H9 (cell line): ENCODE measurements around the gene ATXN7. TPM values are rescaled to one million over a fixed set of nuclear protein-coding genes. Genes with fewer than 3 reads are reported as not detected.

Experiments used
- DNase-seq: peaks from one replicate; pipeline ENCODE4 v3.0.0-alpha.2; 2017
- H2AFZ ChIP-seq: one replicate; pipeline ENCODE4 v1.6.1; 2013; ENCODE audit warnings: mild to moderate bottlenecking, low read length, control low read depth, moderate library complexity
- H2AK5ac ChIP-seq: 2 replicates; pipeline ENCODE4 v1.6.1; 2013; ENCODE audit warnings: low read length, control low read depth, mixed read lengths; ENCODE audit not compliant: insufficient read length
- H2BK120ac ChIP-seq: one replicate; pipeline ENCODE4 v1.6.1; 2013; ENCODE audit warnings: low read depth, mild to moderate bottlenecking, low read length, control low read depth, inconsistent platforms; ENCODE audit not compliant: poor library complexity, severe bottlenecking
- H2BK12ac ChIP-seq: 2 replicates; pipeline ENCODE4 v1.6.1; 2013; ENCODE audit warnings: low read length, control low read depth, mixed read lengths, low read depth; ENCODE audit not compliant: insufficient read length
- H2BK15ac ChIP-seq: 2 replicates; pipeline ENCODE4 v1.6.1; 2013; ENCODE audit warnings: low read depth, low read length, control low read depth
- H2BK20ac ChIP-seq: one replicate; pipeline ENCODE4 v1.6.1; 2013; ENCODE audit warnings: low read depth, mild to moderate bottlenecking, low read length, control low read depth, inconsistent platforms; ENCODE audit not compliant: poor library complexity, severe bottlenecking
- H2BK5ac ChIP-seq: 2 replicates; pipeline ENCODE4 v1.6.1; 2013; ENCODE audit warnings: low read length, control low read depth, mixed read lengths; ENCODE audit not compliant: insufficient read length
- H3K14ac ChIP-seq: 2 replicates; pipeline ENCODE4 v1.6.1; 2013; ENCODE audit warnings: low read length, control low read depth; ENCODE audit not compliant: insufficient read depth
- H3K18ac ChIP-seq: 2 replicates; pipeline ENCODE4 v1.6.1; 2013; ENCODE audit warnings: low read depth, mild to moderate bottlenecking, mixed read lengths, low read length, control low read depth; ENCODE audit not compliant: insufficient read length
- H3K23ac ChIP-seq: 2 replicates; pipeline ENCODE4 v1.6.1; 2013; ENCODE audit warnings: low read length, control low read depth, mixed read lengths, low read depth; ENCODE audit not compliant: insufficient read length
- H3K23me2 ChIP-seq: 2 replicates; pipeline ENCODE4 v1.6.1; 2013; ENCODE audit warnings: low read depth, mild to moderate bottlenecking, mixed read lengths, low read length, control low read depth; ENCODE audit not compliant: insufficient read length, poor library complexity, severe bottlenecking
- H3K27ac ChIP-seq: 2 replicates; pipeline ENCODE4 v1.5.1; 2013; ENCODE audit warnings: low read length, control low read depth, mixed read lengths, low read depth; ENCODE audit not compliant: insufficient read length
- H3K27me3 ChIP-seq: 2 replicates; pipeline ENCODE4 v1.6.1; 2013; ENCODE audit warnings: low read length, control low read depth, inconsistent platforms; ENCODE audit not compliant: insufficient read depth
- H3K4ac ChIP-seq: 2 replicates; pipeline ENCODE4 v1.6.1; 2013; ENCODE audit warnings: low read depth, mild to moderate bottlenecking, control low read depth, inconsistent platforms, low read length, moderate library complexity
- H3K4me1 ChIP-seq: 2 replicates; pipeline ENCODE4 v1.6.1; 2013; ENCODE audit warnings: low read length, control low read depth, inconsistent platforms; ENCODE audit not compliant: insufficient read depth
- H3K4me2 ChIP-seq: 2 replicates; pipeline ENCODE4 v1.6.1; 2013; ENCODE audit warnings: low read length, control low read depth, mixed read lengths; ENCODE audit not compliant: insufficient read length, insufficient read depth
- H3K56ac ChIP-seq: 2 replicates; pipeline ENCODE4 v1.6.1; 2013; ENCODE audit warnings: low read depth, mild to moderate bottlenecking, mixed read lengths, low read length, control low read depth; ENCODE audit not compliant: insufficient read length
- H3K79me1 ChIP-seq: 2 replicates; pipeline ENCODE4 v1.6.1; 2013; ENCODE audit warnings: low read depth, mild to moderate bottlenecking, moderate library complexity, low read length, control low read depth, inconsistent platforms; ENCODE audit not compliant: insufficient read depth, poor library complexity, severe bottlenecking
- H3K79me2 ChIP-seq: 2 replicates; pipeline ENCODE4 v1.6.1; 2013; ENCODE audit warnings: low read length, control low read depth, inconsistent platforms; ENCODE audit not compliant: insufficient read depth
- H3K9ac ChIP-seq: 2 replicates; pipeline ENCODE4 v1.6.1; 2013; ENCODE audit warnings: low read length, control low read depth, mixed read lengths; ENCODE audit not compliant: insufficient read length; ENCODE audit errors: extremely low read depth
- H3K9me3 ChIP-seq: one replicate; pipeline ENCODE4 v1.6.1; 2013; ENCODE audit warnings: low read depth, low read length, inconsistent platforms; ENCODE audit not compliant: control insufficient read depth
- H3T11ph ChIP-seq: one replicate; pipeline ENCODE4 v1.6.1; 2013; ENCODE audit warnings: mild to moderate bottlenecking, low read length, control low read depth, inconsistent platforms
- H4K20me1 ChIP-seq: one replicate; pipeline ENCODE4 v1.6.1; 2013; ENCODE audit not compliant: control insufficient read depth, insufficient read length, insufficient read depth
- H4K5ac ChIP-seq: 2 replicates; pipeline ENCODE4 v1.6.1; 2013; ENCODE audit warnings: low read depth, mild to moderate bottlenecking, mixed read lengths, low read length, control low read depth; ENCODE audit not compliant: insufficient read length
- H4K8ac ChIP-seq: replicated peaks from 2 replicates; pipeline ENCODE4 v1.6.1; 2013; ENCODE audit warnings: low read length, control low read depth, mixed read lengths, low read depth; ENCODE audit not compliant: insufficient read length
- H4K91ac ChIP-seq: 2 replicates; pipeline ENCODE4 v1.6.1; 2013; ENCODE audit warnings: low read depth, mild to moderate bottlenecking, moderate library complexity, mixed read lengths, low read length, control low read depth; ENCODE audit not compliant: insufficient read length
- H3K27ac Mint-ChIP-seq, 3 experiments: 2 replicates in 2 of 3; 3 replicates in 1 of 3; pipeline ENCODE4 v1.8.0; 2020 to 2021; ENCODE audit warnings: mixed read lengths in 3 of 3, mild to moderate bottlenecking in 1 of 3, moderate library complexity in 1 of 3
- H3K27me3 Mint-ChIP-seq: 2 replicates; pipeline ENCODE4 v1.8.0; 2021; ENCODE audit warnings: low read depth, mild to moderate bottlenecking, moderate library complexity, mixed read lengths
- H3K36me3 Mint-ChIP-seq, 3 experiments: 2 replicates in 2 of 3; 3 replicates in 1 of 3; pipeline ENCODE4 v1.8.0; 2020 to 2021; ENCODE audit warnings: low read depth in 3 of 3, mixed read lengths in 3 of 3; ENCODE audit not compliant: insufficient read depth in 1 of 3
- H3K4me1 Mint-ChIP-seq, 2 experiments: 2 replicates each; pipeline ENCODE4 v1.8.0; 2020; ENCODE audit warnings: mixed read lengths in 2 of 2
- H3K4me3 Mint-ChIP-seq, 2 experiments: 2 replicates in 1 of 2; 3 replicates in 1 of 2; pipeline ENCODE4 v1.8.0; 2020 to 2021; ENCODE audit warnings: mild to moderate bottlenecking in 2 of 2, mixed read lengths in 2 of 2, moderate library complexity in 1 of 2
- H3K9me3 Mint-ChIP-seq, 2 experiments: 2 replicates in 1 of 2; 3 replicates in 1 of 2; pipeline ENCODE4 v1.8.0; 2020; ENCODE audit warnings: mild to moderate bottlenecking in 2 of 2, mixed read lengths in 2 of 2, moderate library complexity in 1 of 2
- WGBS: extraction: QIAGEN DNeasy Blood & Tissue Kit; methylation state at CpG from one replicate; pipeline ENCODE4 v1.1.7; 2013; ENCODE audit warnings: missing lambda C conversion rate, low lambda C conversion rate, mixed read lengths; ENCODE audit not compliant: insufficient read length; ENCODE audit errors: extremely low coverage; 5-methylcytosine and 5-hydroxymethylcytosine counted together
- total RNA-seq: library from RNA; stranded (reverse); gene quantifications from 2 replicates; pipeline ENCODE4 v1.2.1, GENCODE V29; 2021
- TF ChIP-seq, protein P1 (sequence below): fragments of 200-600 bp; sonication (generic); conservative IDR thresholded peaks from 3 replicates; pipeline ENCODE4 v1.8.0; 2021; ENCODE audit warnings: antibody characterized with exemption, mild to moderate bottlenecking

ATXN7 gene
- total RNA-seq, 1 experiment from 2014 or later: 21.5 TPM

DNA sequence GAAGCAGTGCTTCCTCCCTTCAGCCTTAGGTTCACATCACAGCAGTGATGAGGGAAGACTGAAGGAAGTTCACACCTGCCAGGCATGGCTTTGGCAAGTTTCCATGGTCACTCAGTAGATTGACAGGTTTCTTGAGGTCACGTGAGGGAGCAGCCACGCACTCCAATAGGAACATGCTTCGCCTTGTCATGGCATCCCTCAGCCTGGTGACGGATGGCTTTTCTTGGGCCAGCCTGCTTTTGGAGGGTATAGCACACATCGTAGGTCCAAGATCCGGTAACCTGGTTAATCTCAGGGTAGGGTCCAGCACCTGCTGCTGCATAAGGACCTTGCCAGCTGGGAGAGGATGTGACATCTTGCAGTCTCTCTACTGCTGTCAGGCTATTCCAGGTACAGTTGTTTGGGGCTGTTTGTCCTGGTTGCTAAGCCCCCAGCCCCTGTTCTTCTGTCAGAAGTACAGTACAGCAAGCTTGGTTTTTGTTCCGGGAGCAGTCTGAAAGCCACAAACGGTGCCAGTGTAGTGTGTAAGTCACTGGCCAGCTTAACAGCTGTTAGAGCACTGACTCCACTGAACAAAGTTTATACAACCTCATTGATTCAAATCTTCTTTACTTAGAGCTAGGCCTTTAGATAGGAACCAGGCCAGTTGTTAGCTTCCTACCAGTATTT, 117.3 kb downstream of the ATXN7 start:
- Histone ChIP-seq H2AK5ac (no peak overlapping the region), H3K4me2 (no peak overlapping the region), H3K79me2 (no peaks in the 10 kb centered on the region), H3K23ac (no peak overlapping the region), H3K18ac (no peak overlapping the region), H2AFZ (no peak overlapping the region), H4K20me1 (no peaks in the 10 kb centered on the region), H3K9ac (no peak overlapping the region), H3K4me1 (no peaks in the 10 kb centered on the region), H2BK120ac (no peak overlapping the region), H4K91ac (no peak overlapping the region), H3T11ph (no peak overlapping the region), H4K5ac (no peak overlapping the region), H2BK5ac (no peak overlapping the region), H3K56ac (no peak overlapping the region), H2BK20ac (no peak overlapping the region), H3K14ac (no peak overlapping the region), H3K27me3 (no peaks in the 10 kb centered on the region), H3K23me2 (no peaks in the 10 kb centered on the region), H3K9me3 (no peaks in the 10 kb centered on the region), H3K79me1 (no peaks in the 10 kb centered on the region), H2BK12ac (no peak overlapping the region), H3K27ac (no peak overlapping the region), H2BK15ac (no peak overlapping the region), H4K8ac (no peak overlapping the region), H3K4ac (no peak overlapping the region)
- no peak overlapping the region for H3K27ac Mint-ChIP-seq
- TF ChIP-seq, protein P1, sequence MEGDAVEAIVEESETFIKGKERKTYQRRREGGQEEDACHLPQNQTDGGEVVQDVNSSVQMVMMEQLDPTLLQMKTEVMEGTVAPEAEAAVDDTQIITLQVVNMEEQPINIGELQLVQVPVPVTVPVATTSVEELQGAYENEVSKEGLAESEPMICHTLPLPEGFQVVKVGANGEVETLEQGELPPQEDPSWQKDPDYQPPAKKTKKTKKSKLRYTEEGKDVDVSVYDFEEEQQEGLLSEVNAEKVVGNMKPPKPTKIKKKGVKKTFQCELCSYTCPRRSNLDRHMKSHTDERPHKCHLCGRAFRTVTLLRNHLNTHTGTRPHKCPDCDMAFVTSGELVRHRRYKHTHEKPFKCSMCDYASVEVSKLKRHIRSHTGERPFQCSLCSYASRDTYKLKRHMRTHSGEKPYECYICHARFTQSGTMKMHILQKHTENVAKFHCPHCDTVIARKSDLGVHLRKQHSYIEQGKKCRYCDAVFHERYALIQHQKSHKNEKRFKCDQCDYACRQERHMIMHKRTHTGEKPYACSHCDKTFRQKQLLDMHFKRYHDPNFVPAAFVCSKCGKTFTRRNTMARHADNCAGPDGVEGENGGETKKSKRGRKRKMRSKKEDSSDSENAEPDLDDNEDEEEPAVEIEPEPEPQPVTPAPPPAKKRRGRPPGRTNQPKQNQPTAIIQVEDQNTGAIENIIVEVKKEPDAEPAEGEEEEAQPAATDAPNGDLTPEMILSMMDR: no peak
- no peaks in the 10 kb centered on the region for H3K9me3 Mint-ChIP-seq
- WGBS: no CpG with 5 or more reads among the region's 8 CpGs
- H3K4me3 Mint-ChIP-seq: no peak overlapping the region
- DNase-seq: no peak
- peaks cover 1 to 18% (median 17%) of the 10 kb centered on the region in 3 experiments; a peak in 6 of 7 replicates for H3K36me3 Mint-ChIP-seq
- no peaks in the 10 kb centered on the region for H3K27me3 Mint-ChIP-seq
- peaks cover under 1 to 1% of the 10 kb centered on the region in 2 experiments; a peak in 2 of 4 replicates for H3K4me1 Mint-ChIP-seq
